SK-N-SH treated with all-trans-retinoic acid at 6 μM for 48 hours (cell line): Measurements from ENCODE around the gene DOK6.

Source experiments
- ATAC-seq: fragments of 200-7000 bp; cut with Tn5 transposase; 3 replicates; pipeline ENCODE4 v1.9.1; 2020; ENCODE audit warnings: mild to moderate bottlenecking, moderate library complexity
- ARNTL ChIP-seq: fragments of 450-650 bp; formaldehyde crosslinking; IDR thresholded peaks from 2 replicates; pipeline ENCODE4 v1.5.0; 2020; ENCODE audit warnings: low read depth, mild to moderate bottlenecking, moderate library complexity, borderline replicate concordance
- BACH2 ChIP-seq: fragments of 250-450 bp; sonication (Bioruptor Pico); IDR thresholded peaks from 2 replicates; pipeline ENCODE4 v1.9.0; 2021; ENCODE audit warnings: mild to moderate bottlenecking, borderline replicate concordance
- CSDC2 ChIP-seq: fragments of 250-450 bp; sonication (Bioruptor Pico); IDR thresholded peaks from 2 replicates; pipeline ENCODE4 v1.5.0; 2020; ENCODE audit warnings: mild to moderate bottlenecking, moderate library complexity
- ESRRG ChIP-seq: fragments of 250-450 bp; sonication (Bioruptor Pico); IDR thresholded peaks from 2 replicates; pipeline ENCODE4 v1.6.1; 2021; ENCODE audit warnings: mild to moderate bottlenecking
- GLIS3 ChIP-seq: fragments of 250-450 bp; sonication (Bioruptor Pico); IDR thresholded peaks from 2 replicates; pipeline ENCODE4 v1.5.0; 2020; ENCODE audit warnings: mild to moderate bottlenecking, moderate library complexity
- OSR1 ChIP-seq: fragments of 250-450 bp; sonication (Bioruptor Pico); IDR thresholded peaks from 2 replicates; pipeline ENCODE4 v1.8.0; 2022; ENCODE audit warnings: moderate library complexity, mild to moderate bottlenecking, inconsistent platforms
- RARB ChIP-seq: fragments of 250-450 bp; sonication (Bioruptor Pico); IDR thresholded peaks from 2 replicates; pipeline ENCODE4 v1.8.0; 2021; ENCODE audit warnings: mild to moderate bottlenecking, moderate library complexity
- SNAI2 ChIP-seq: fragments of 250-450 bp; sonication (Bioruptor Pico); IDR thresholded peaks from 2 replicates; pipeline ENCODE4 v1.5.0; 2020; ENCODE audit warnings: mild to moderate bottlenecking, moderate library complexity
- TOX ChIP-seq: fragments of 250-450 bp; sonication (Bioruptor Pico); IDR thresholded peaks from 2 replicates; pipeline ENCODE4 v1.8.0; 2021; ENCODE audit warnings: mild to moderate bottlenecking, moderate library complexity, borderline replicate concordance
- ZC3H10 ChIP-seq: fragments of 250-450 bp; sonication (Bioruptor Pico); IDR thresholded peaks from 2 replicates; pipeline ENCODE4 v1.5.1; 2021; ENCODE audit warnings: mild to moderate bottlenecking, moderate library complexity
- ZFP30 ChIP-seq: fragments of 450-650 bp; formaldehyde crosslinking; IDR thresholded peaks from 2 replicates; pipeline ENCODE4 v1.5.0; 2022; ENCODE audit warnings: mild to moderate bottlenecking, moderate library complexity
- ZNF565 ChIP-seq: fragments of 450-650 bp; formaldehyde crosslinking; conservative IDR thresholded peaks from 2 replicates; pipeline ENCODE4 v1.5.0; 2020; ENCODE audit warnings: low read depth, mild to moderate bottlenecking, moderate library complexity
- ZNF70 ChIP-seq: fragments of 450-650 bp; formaldehyde crosslinking; IDR thresholded peaks from 2 replicates; pipeline ENCODE4 v1.5.0; 2020; ENCODE audit warnings: mild to moderate bottlenecking, moderate library complexity
- TF ChIP-seq, protein P1 (sequence below): fragments of 250-450 bp; sonication (Bioruptor Pico); IDR thresholded peaks from 2 replicates; pipeline ENCODE4 v1.8.0; 2020; ENCODE audit warnings: mild to moderate bottlenecking, moderate library complexity, borderline replicate concordance
- TF ChIP-seq, protein P2 (sequence below): fragments of 250-450 bp; sonication (Bioruptor Pico); IDR thresholded peaks from 2 replicates; pipeline ENCODE4 v1.5.0; 2020; ENCODE audit warnings: mild to moderate bottlenecking, moderate library complexity
- TF ChIP-seq, protein P3 (sequence below): fragments of 250-450 bp; sonication (Bioruptor Pico); IDR thresholded peaks from 2 replicates; pipeline ENCODE4 v1.8.0; 2021; ENCODE audit warnings: low read depth, mild to moderate bottlenecking, moderate library complexity, borderline replicate concordance
- TF ChIP-seq, protein P4 (sequence below): fragments of 250-450 bp; sonication (Bioruptor Pico); IDR thresholded peaks from 2 replicates; pipeline ENCODE4 v1.5.1; 2020; ENCODE audit warnings: low read depth, mild to moderate bottlenecking, moderate library complexity
- TF ChIP-seq, protein P5 (sequence below): fragments of 250-450 bp; sonication (Bioruptor Pico); IDR thresholded peaks from 2 replicates; pipeline ENCODE4 v1.5.1; 2021; ENCODE audit warnings: mild to moderate bottlenecking, moderate library complexity

DOK6 gene

DNA sequence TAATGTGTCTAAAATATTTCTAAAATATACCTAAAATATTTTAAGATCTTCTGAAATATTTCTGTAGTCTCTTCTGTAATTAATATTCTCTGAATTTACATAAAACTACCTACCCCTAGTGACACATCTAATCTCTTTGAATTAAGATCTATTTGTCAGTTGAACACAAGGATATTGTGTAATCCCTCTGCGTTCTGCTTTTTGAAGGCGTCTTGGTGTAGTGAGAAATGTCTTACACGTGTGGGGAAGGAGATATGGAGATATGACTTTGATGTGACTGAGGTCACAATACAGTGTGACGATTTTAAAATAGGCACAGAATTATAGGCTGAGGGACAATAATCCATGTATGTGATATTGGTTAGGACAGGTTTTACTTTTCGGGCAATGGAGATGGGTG lies 79.8 kb downstream of the DOK6 start:
- no peak for TF ChIP-seq ESRRG (CRISPR knock-in tag)
- TF ChIP-seq RARB (CRISPR knock-in tag): no peak
- TF ChIP-seq, protein P1, sequence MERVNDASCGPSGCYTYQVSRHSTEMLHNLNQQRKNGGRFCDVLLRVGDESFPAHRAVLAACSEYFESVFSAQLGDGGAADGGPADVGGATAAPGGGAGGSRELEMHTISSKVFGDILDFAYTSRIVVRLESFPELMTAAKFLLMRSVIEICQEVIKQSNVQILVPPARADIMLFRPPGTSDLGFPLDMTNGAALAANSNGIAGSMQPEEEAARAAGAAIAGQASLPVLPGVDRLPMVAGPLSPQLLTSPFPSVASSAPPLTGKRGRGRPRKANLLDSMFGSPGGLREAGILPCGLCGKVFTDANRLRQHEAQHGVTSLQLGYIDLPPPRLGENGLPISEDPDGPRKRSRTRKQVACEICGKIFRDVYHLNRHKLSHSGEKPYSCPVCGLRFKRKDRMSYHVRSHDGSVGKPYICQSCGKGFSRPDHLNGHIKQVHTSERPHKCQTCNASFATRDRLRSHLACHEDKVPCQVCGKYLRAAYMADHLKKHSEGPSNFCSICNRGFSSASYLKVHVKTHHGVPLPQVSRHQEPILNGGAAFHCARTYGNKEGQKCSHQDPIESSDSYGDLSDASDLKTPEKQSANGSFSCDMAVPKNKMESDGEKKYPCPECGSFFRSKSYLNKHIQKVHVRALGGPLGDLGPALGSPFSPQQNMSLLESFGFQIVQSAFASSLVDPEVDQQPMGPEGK (CRISPR knock-in tag): no peak
- TF ChIP-seq, protein P2, sequence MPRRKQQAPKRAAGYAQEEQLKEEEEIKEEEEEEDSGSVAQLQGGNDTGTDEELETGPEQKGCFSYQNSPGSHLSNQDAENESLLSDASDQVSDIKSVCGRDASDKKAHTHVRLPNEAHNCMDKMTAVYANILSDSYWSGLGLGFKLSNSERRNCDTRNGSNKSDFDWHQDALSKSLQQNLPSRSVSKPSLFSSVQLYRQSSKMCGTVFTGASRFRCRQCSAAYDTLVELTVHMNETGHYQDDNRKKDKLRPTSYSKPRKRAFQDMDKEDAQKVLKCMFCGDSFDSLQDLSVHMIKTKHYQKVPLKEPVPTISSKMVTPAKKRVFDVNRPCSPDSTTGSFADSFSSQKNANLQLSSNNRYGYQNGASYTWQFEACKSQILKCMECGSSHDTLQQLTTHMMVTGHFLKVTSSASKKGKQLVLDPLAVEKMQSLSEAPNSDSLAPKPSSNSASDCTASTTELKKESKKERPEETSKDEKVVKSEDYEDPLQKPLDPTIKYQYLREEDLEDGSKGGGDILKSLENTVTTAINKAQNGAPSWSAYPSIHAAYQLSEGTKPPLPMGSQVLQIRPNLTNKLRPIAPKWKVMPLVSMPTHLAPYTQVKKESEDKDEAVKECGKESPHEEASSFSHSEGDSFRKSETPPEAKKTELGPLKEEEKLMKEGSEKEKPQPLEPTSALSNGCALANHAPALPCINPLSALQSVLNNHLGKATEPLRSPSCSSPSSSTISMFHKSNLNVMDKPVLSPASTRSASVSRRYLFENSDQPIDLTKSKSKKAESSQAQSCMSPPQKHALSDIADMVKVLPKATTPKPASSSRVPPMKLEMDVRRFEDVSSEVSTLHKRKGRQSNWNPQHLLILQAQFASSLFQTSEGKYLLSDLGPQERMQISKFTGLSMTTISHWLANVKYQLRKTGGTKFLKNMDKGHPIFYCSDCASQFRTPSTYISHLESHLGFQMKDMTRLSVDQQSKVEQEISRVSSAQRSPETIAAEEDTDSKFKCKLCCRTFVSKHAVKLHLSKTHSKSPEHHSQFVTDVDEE (CRISPR knock-in tag): no peak
- TF ChIP-seq, all 23 proteins: peak for 0

DNA sequence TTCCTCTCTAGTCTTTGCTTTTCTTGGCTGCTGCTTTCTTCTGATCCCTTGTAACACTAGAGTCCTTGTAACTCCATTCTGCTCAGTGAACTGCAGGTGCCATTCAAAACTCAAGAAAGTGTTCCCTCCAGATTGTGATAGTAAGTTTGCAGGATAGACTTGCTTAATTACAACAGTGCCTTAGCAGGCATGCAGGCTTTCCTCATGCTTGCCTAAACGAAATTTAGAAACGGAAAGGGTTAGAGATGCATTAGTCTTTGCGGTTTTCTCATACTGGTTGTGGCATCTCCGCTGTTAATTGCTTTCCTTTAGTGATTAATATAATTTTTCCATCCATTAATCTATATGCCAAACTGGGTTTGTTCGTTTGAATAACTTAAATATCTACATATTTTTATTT lies 82.9 kb downstream of the DOK6 start:
- TF ChIP-seq OSR1 (CRISPR knock-in tag): no peak
- TF ChIP-seq BACH2 (CRISPR knock-in tag): no peak
- TF ChIP-seq GLIS3 (CRISPR knock-in tag): no peak
- no peak for TF ChIP-seq ZNF565 (CRISPR knock-in tag)
- TF ChIP-seq, protein P3, sequence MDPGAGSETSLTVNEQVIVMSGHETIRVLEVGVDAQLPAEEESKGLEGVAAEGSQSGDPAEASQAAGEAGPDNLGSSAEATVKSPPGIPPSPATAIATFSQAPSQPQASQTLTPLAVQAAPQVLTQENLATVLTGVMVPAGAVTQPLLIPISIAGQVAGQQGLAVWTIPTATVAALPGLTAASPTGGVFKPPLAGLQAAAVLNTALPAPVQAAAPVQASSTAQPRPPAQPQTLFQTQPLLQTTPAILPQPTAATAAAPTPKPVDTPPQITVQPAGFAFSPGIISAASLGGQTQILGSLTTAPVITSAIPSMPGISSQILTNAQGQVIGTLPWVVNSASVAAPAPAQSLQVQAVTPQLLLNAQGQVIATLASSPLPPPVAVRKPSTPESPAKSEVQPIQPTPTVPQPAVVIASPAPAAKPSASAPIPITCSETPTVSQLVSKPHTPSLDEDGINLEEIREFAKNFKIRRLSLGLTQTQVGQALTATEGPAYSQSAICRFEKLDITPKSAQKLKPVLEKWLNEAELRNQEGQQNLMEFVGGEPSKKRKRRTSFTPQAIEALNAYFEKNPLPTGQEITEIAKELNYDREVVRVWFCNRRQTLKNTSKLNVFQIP (CRISPR knock-in tag): no peak
- TF ChIP-seq, protein P2 (CRISPR knock-in tag): no peak
- TF ChIP-seq ARNTL (CRISPR knock-in tag): no peak
- no peak for TF ChIP-seq ZNF70
- TF ChIP-seq TOX (CRISPR knock-in tag): no peak
- TF ChIP-seq ZC3H10 (CRISPR knock-in tag): no peak
- TF ChIP-seq, protein P4, sequence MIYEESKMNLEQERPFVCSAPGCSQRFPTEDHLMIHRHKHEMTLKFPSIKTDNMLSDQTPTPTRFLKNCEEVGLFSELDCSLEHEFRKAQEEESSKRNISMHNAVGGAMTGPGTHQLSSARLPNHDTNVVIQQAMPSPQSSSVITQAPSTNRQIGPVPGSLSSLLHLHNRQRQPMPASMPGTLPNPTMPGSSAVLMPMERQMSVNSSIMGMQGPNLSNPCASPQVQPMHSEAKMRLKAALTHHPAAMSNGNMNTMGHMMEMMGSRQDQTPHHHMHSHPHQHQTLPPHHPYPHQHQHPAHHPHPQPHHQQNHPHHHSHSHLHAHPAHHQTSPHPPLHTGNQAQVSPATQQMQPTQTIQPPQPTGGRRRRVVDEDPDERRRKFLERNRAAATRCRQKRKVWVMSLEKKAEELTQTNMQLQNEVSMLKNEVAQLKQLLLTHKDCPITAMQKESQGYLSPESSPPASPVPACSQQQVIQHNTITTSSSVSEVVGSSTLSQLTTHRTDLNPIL (CRISPR knock-in tag): no peak
- no peak for ATAC-seq

More for the DNA sequence above, 79.8 kb downstream of the DOK6 start:
- ATAC-seq: no peak

DNA sequence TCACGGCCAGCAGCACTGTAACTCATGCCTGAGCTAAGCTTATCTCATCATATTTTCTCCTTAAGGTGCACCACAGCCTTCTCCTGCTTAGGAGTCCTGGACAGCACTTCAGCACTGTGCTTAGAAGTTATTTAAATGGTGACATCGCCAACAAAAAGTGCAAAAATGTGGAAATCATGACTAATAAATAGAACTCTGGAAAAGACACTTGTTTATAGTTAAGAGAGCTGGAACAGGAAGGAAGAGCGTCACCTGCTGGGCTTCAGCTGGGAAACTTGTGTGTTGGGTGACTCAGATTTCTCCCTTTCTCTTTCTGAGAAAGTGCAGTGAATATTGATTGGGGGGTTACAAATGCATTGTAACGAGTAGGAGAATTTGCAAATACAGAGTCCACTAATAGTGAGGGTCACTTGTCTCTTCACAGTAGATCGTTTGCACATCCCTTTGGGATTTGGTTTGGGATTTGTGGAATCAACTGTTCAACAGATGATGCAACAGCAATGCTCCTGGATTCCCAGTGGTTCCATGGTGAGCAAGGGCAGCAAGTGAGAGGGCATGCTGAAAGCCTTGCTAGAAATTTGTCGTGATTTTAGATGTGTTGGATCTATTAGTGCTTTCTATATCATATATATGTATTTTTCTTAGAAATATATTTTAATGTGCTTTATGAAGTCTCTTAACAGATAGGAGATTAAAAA lies 84.2 kb downstream of the DOK6 start:
- ATAC-seq: peak; percentile 81
- no peak for TF ChIP-seq SNAI2 (CRISPR knock-in tag)
- no peak for TF ChIP-seq ZNF565 (CRISPR knock-in tag)
- no peak for TF ChIP-seq ZC3H10 (CRISPR knock-in tag)
- no peak for TF ChIP-seq TOX (CRISPR knock-in tag)
- TF ChIP-seq, protein P5, sequence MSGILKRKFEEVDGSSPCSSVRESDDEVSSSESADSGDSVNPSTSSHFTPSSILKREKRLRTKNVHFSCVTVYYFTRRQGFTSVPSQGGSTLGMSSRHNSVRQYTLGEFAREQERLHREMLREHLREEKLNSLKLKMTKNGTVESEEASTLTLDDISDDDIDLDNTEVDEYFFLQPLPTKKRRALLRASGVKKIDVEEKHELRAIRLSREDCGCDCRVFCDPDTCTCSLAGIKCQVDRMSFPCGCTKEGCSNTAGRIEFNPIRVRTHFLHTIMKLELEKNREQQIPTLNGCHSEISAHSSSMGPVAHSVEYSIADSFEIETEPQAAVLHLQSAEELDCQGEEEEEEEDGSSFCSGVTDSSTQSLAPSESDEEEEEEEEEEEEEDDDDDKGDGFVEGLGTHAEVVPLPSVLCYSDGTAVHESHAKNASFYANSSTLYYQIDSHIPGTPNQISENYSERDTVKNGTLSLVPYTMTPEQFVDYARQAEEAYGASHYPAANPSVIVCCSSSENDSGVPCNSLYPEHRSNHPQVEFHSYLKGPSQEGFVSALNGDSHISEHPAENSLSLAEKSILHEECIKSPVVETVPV (CRISPR knock-in tag): no peak
- TF ChIP-seq ESRRG (CRISPR knock-in tag): no peak
- TF ChIP-seq, protein P4 (CRISPR knock-in tag): no peak
- no peak for TF ChIP-seq BACH2 (CRISPR knock-in tag)
- TF ChIP-seq, protein P2 (CRISPR knock-in tag): no peak
- TF ChIP-seq ZNF70: no peak
- TF ChIP-seq ARNTL (CRISPR knock-in tag): no peak
- TF ChIP-seq ZFP30 (CRISPR knock-in tag): no peak
- no peak for TF ChIP-seq CSDC2 (CRISPR knock-in tag)
- TF ChIP-seq OSR1 (CRISPR knock-in tag): no peak
